Adrenal gland (tissue), 12 donors: ENCODE data around the gene PLAC1. TPM values are rescaled to one million over a fixed set of nuclear protein-coding genes. Genes with fewer than 3 reads are reported as not detected.

Experiments used
- DNase-seq, 7 donors: peaks; one replicate each; pipeline ENCODE4 v3.0.0-alpha.2; 2019 to 2020
- H3K27ac ChIP-seq, 5 donors: fragments of 200-600 bp; sonication (generic) in 4 of 5; 1 replicate in 3 of 5; 2 replicates in 2 of 5; pipeline versions ENCODE4 v1.5.1 to v1.8.0; 2016 to 2020; ENCODE audit warnings: mild to moderate bottlenecking in 1 of 5
- H3K27me3 ChIP-seq: fragments of 200-600 bp; 2 replicates; pipeline ENCODE4 v1.8.0; 2021
- H3K36me3 ChIP-seq, 2 donors: fragments of 200-600 bp; replicated peaks in 1 of 2; 1 replicate in 1 of 2; 2 replicates in 1 of 2; pipeline versions ENCODE4 v1.5.1 to v1.8.0; 2018 to 2022
- H3K4me1 ChIP-seq, 2 donors: fragments of 200-600 bp; replicated peaks in 1 of 2; 1 replicate in 1 of 2; 2 replicates in 1 of 2; pipeline versions ENCODE4 v1.5.1 to v1.8.0; 2018 to 2021
- H3K4me3 ChIP-seq, 4 donors: fragments of 200-600 bp; sonication (generic) in 3 of 4; one replicate each; pipeline ENCODE4 v1.5.1; 2016 to 2018
- H3K9me3 ChIP-seq, 3 donors: fragments of 200-600 bp; sonication (generic) in 1 of 3; replicated peaks in 1 of 3; 1 replicate in 2 of 3; 2 replicates in 1 of 3; pipeline versions ENCODE4 v1.5.1 to v1.8.0; 2016 to 2021
- POLR2A ChIP-seq, 2 donors: fragments of 450-650 bp; IDR thresholded peaks; one replicate each; pipeline ENCODE4 v1.6.1; 2017; ENCODE audit warnings: antibody characterized with exemption in 2 of 2, mild to moderate bottlenecking in 2 of 2, moderate library complexity in 1 of 2
- WGBS, 4 donors: extraction: QIAGEN DNeasy Blood & Tissue Kit in 2 of 4; methylation state at CpG; one replicate each; pipeline versions ENCODE4 v1.1.5 to v1.1.7; 2013 to 2017; 5-methylcytosine and 5-hydroxymethylcytosine counted together
- intact Hi-C, 2 donors: fragments of 100-400 bp; cut with DNase I; formaldehyde crosslinking; loops; one replicate each; pipeline versions ENCODE4 v1.14.1 to v1.15.0; 2022 to 2023
- polyA plus RNA-seq, 3 donors: library from polyadenylated mRNA; stranded (reverse); fragments of 200-250 nt in 2 of 3; fragments of 350-450 nt in 1 of 3; fragmentation: Illumina TruSeq in 1 of 3; extraction: RNeasy Lipid Tissue Mini Kit (QIAGEN cat#74804) in 1 of 3; gene quantifications; one replicate each; pipeline ENCODE4 v1.2.3, GENCODE V29; 2013 to 2014
- total RNA-seq, 9 donors: library from RNA; depleted of rRNA in 4 of 9; stranded (reverse); fragments of >200 nt in 4 of 9; fragments of 120-200 nt in 1 of 9; fragmentation: NEBNext Ultra II Directional in 1 of 9; extraction: Animal tissue kit (Norgen Biotek cat#: 25700) in 1 of 9; gene quantifications; one replicate each; pipeline versions ENCODE4 v1.1.0 to v1.2.4, GENCODE V29; 2013 to 2023
- TF ChIP-seq, protein P1 (sequence below), 6 experiments: fragments of 450-650 bp in 4 of 6; fragments of 200-600 bp in 2 of 6; sonication (generic) in 1 of 6; IDR thresholded peaks; 1 replicate in 5 of 6; 2 replicates in 1 of 6; pipeline versions ENCODE4 v1.5.1 to v1.8.0; 2016 to 2021; ENCODE audit warnings: antibody characterized with exemption in 6 of 6, mild to moderate bottlenecking in 2 of 6, moderate library complexity in 1 of 6
- donor health status: healthy with polysubstance abuse.
- donor health status: Bipolar disorder and iron deficiency.
- donor health status: DM: yes; HTN: yes; CAD: no.
- donor health status: DM: no; HTN: no; CAD: no.
- donor health status: DM: no; HTN: no; CAD: no.
- donor health status: DM: yes; HTN: yes; CAD: no.

The PLAC1 gene
- total and polyA plus RNA-seq, 12 donors: 58.0 TPM; not detected in 11

DNA sequence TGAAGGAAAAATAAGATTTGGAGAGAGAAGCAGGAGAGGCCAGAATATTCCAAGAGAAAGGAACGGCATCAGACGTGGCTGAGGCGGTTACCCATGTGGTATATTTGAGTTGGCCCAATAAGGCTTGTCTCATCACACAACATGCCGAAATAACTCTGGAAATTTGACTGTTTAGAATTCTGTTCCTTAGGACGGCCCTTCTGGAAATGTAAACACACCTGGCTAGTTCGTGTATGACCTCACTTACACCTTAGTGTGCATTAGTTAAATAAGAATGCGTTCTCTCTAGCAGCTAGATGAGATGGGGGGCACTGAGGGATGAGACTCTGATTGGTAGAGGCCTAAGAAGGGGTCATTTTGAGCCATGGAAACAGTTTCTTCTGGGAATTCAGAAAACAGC is 33.2 kb upstream of the PLAC1 start:
- H3K4me1 ChIP-seq: no peaks in the 10 kb centered on the region
- intact Hi-C loops: no loop called here
- 75 to 91% (median 86%) methylated on average over 7 of the region's 7 CpGs for WGBS, 4 donors

DNA sequence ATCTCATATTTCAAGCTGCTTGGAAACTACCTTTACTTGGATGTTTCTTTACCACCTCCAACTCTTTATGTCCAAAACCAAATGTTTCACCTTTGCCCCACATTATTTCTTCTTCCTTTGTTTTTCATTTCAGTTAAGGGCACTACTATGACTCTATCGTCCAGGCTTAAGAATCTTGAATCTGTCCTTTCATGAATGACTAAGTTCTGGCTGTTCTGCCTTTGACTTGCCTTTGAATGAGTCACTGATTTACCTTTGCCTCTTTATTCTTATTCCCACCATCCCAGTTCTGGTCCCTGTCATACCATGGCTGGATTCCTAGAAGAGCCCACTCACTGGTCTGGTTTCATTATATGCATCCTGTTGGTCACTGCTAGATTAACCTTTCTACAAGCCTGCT is 30.6 kb upstream of the PLAC1 start:
- H3K36me3 ChIP-seq: no peaks in the 10 kb centered on the region
- no peaks in the 10 kb centered on the region for H3K9me3 ChIP-seq
- intact Hi-C loops: no loop called here
- H3K4me3 ChIP-seq: no peak overlapping the region
- DNase-seq: no peak
- no peak overlapping the region for H3K27ac ChIP-seq
- no peak for TF ChIP-seq POLR2A (IDR thresholded peaks at IDR 0.05)
- TF ChIP-seq, protein P1, sequence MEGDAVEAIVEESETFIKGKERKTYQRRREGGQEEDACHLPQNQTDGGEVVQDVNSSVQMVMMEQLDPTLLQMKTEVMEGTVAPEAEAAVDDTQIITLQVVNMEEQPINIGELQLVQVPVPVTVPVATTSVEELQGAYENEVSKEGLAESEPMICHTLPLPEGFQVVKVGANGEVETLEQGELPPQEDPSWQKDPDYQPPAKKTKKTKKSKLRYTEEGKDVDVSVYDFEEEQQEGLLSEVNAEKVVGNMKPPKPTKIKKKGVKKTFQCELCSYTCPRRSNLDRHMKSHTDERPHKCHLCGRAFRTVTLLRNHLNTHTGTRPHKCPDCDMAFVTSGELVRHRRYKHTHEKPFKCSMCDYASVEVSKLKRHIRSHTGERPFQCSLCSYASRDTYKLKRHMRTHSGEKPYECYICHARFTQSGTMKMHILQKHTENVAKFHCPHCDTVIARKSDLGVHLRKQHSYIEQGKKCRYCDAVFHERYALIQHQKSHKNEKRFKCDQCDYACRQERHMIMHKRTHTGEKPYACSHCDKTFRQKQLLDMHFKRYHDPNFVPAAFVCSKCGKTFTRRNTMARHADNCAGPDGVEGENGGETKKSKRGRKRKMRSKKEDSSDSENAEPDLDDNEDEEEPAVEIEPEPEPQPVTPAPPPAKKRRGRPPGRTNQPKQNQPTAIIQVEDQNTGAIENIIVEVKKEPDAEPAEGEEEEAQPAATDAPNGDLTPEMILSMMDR (IDR thresholded peaks at IDR 0.05): no peak
- H3K4me1 ChIP-seq: no peaks in the 10 kb centered on the region
- peaks cover 18% of the 10 kb centered on the region for H3K27me3 ChIP-seq
- WGBS, 4 donors: 68 to 78% (median 70%) methylated on average over 1 of the region's 1 CpG

More for the DNA sequence above, 33.2 kb upstream of the PLAC1 start:
- TF ChIP-seq, protein P1 (IDR thresholded peaks at IDR 0.05): no peak
- TF ChIP-seq POLR2A (IDR thresholded peaks at IDR 0.05): no peak
- no peak for DNase-seq
- Histone ChIP-seq H3K9me3 (no peaks in the 10 kb centered on the region), H3K4me3 (no peak overlapping the region), H3K27me3 (peaks cover 10% of the 10 kb centered on the region), H3K36me3 (no peaks in the 10 kb centered on the region), H3K27ac (no peak overlapping the region)

DNA sequence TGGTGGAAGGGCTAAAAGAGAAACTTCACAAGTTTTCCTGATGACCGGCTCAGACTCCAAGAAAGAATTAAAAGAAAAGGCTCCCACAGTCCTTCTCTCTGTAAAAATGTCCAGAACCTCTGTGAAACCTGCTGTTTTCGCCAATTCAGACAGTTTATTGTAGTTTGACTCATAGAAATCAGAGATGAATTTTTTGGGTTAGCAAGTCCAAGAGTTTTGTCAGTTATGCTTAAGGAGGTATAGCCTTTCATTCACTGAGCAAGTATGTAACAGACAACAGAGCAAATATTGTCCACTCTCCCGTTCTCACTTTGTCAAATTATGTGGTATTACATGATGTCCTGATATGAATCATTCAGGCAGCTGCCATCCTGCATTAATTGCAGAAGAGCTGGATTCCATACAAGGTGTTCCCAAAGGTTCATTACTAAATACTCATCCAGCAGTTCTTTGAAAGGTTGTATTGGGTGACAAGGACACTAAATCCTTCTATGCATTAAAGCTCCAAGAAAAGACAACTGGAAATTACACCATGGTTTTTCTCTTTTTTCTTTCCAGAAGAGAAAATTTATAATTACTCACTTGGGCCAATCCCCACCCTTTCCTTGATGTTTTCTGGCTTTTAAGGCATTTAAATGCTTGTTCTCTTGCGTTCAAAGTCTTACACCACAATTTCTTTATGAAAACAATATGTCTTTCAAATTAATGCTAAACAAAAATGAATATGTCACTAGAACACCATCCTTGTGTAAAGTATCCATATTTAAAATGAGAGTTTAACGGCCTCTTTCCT is 30.0 kb upstream of the PLAC1 start:
- Histone ChIP-seq H3K4me1 (no peaks in the 10 kb centered on the region), H3K9me3 (no peaks in the 10 kb centered on the region), H3K36me3 (no peaks in the 10 kb centered on the region), H3K27ac (no peak overlapping the region), H3K27me3 (peaks cover 18% of the 10 kb centered on the region), H3K4me3 (no peak overlapping the region)
- no peak for DNase-seq
- WGBS, 4 donors: 70 to 93% (median 86%) methylated on average over 5 of the region's 5 CpGs
- TF ChIP-seq POLR2A (IDR thresholded peaks at IDR 0.05): no peak
- TF ChIP-seq, protein P1 (IDR thresholded peaks at IDR 0.05): no peak
- intact Hi-C loops: no loop called here

DNA sequence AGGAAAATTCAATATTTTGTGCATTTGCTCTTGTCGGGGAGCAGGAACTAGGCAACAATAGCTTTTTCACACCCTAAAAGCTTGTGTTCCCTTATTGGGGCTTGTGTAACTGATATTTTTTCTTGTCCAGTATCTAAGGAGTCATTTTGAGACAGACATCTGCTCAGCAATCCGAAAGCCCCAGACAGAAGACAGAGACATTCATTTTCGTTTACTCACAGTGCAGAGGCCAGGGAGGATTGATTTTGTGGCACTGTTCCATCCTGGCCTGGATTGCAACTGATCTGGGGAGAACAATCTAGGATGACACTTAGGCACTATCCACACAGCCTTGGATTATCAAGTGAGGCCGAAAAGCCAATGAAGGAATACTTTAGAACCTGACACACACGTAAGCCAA is 27.4 kb upstream of the PLAC1 start:
- WGBS, 4 donors: 69 to 92% (median 79%) methylated on average over 5 of the region's 5 CpGs
- intact Hi-C loops: no loop called here

DNA sequence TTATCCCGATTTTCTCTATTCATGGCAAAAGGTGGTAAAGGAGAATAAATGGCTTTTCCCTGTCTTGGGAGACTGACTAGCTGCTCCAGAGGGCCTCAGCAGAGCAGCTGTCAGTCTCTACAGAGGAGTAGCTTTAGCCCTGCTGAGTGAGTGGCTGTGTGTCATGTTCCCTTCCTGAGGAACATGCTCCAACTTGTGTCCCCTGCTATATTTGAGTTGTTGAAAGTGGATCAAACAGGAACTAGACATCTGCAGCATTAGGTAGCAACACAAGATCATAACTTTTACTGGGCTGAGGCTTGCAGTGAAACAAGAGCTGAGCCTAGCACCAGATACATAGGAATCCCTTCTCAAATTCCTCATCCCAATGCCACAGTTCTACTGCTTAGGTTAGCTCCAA is 26.7 kb upstream of the PLAC1 start:
- Histone ChIP-seq H3K36me3 (no peaks in the 10 kb centered on the region), H3K9me3 (no peaks in the 10 kb centered on the region), H3K4me1 (no peaks in the 10 kb centered on the region), H3K4me3 (no peak overlapping the region), H3K27ac (no peak overlapping the region), H3K27me3 (peaks cover 18% of the 10 kb centered on the region)
- 50 to 85% (median 63%) methylated on average over 1 of the region's 1 CpG for WGBS, 4 donors
- intact Hi-C loops: no loop called here
- TF ChIP-seq, protein P1 (IDR thresholded peaks at IDR 0.05): no peak
- no peak for TF ChIP-seq POLR2A (IDR thresholded peaks at IDR 0.05)
- DNase-seq: no peak

More for the DNA sequence above, 27.4 kb upstream of the PLAC1 start:
- Histone ChIP-seq H3K4me3 (no peak overlapping the region), H3K9me3 (no peaks in the 10 kb centered on the region), H3K4me1 (no peaks in the 10 kb centered on the region), H3K27ac (no peak overlapping the region), H3K27me3 (peaks cover 18% of the 10 kb centered on the region), H3K36me3 (no peaks in the 10 kb centered on the region)
- TF ChIP-seq POLR2A (IDR thresholded peaks at IDR 0.05): no peak
- no peak for DNase-seq
